ENCODE measurements around the gene IKZF1.

DNA sequence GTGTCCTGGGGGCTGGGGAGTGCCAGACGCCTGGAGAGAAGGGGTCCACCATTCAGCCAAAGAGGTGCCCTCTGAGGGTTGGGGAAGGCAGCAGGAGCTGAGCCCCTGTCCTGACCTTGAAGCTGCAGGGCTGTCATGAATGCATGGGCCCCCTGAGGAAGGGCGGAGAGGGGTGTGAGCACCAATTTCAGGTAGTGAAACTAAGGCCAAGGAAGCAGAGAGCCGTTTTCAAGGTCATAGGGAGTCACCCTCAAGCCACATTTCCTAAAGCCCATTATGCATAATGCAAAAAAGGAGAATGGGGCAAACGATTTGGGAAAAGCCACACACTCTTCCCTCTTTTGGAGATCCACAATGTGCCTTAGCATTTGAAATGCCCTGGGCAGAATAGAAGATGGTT, 108.5 kb downstream of the IKZF1 start:
- TF ChIP-seq, protein P1, sequence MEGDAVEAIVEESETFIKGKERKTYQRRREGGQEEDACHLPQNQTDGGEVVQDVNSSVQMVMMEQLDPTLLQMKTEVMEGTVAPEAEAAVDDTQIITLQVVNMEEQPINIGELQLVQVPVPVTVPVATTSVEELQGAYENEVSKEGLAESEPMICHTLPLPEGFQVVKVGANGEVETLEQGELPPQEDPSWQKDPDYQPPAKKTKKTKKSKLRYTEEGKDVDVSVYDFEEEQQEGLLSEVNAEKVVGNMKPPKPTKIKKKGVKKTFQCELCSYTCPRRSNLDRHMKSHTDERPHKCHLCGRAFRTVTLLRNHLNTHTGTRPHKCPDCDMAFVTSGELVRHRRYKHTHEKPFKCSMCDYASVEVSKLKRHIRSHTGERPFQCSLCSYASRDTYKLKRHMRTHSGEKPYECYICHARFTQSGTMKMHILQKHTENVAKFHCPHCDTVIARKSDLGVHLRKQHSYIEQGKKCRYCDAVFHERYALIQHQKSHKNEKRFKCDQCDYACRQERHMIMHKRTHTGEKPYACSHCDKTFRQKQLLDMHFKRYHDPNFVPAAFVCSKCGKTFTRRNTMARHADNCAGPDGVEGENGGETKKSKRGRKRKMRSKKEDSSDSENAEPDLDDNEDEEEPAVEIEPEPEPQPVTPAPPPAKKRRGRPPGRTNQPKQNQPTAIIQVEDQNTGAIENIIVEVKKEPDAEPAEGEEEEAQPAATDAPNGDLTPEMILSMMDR (IDR thresholded peaks at IDR 0.05), result no peak
- TF ChIP-seq POLR2AphosphoS5 (IDR thresholded peaks at IDR 0.05; ENCODE audit: low read depth, low read length) (no peak), TCF7L2 (IDR thresholded peaks at IDR 0.05; ENCODE audit: low read depth, low read length) (no peak)
- TF ChIP-seq, protein P2, sequence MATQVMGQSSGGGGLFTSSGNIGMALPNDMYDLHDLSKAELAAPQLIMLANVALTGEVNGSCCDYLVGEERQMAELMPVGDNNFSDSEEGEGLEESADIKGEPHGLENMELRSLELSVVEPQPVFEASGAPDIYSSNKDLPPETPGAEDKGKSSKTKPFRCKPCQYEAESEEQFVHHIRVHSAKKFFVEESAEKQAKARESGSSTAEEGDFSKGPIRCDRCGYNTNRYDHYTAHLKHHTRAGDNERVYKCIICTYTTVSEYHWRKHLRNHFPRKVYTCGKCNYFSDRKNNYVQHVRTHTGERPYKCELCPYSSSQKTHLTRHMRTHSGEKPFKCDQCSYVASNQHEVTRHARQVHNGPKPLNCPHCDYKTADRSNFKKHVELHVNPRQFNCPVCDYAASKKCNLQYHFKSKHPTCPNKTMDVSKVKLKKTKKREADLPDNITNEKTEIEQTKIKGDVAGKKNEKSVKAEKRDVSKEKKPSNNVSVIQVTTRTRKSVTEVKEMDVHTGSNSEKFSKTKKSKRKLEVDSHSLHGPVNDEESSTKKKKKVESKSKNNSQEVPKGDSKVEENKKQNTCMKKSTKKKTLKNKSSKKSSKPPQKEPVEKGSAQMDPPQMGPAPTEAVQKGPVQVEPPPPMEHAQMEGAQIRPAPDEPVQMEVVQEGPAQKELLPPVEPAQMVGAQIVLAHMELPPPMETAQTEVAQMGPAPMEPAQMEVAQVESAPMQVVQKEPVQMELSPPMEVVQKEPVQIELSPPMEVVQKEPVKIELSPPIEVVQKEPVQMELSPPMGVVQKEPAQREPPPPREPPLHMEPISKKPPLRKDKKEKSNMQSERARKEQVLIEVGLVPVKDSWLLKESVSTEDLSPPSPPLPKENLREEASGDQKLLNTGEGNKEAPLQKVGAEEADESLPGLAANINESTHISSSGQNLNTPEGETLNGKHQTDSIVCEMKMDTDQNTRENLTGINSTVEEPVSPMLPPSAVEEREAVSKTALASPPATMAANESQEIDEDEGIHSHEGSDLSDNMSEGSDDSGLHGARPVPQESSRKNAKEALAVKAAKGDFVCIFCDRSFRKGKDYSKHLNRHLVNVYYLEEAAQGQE (IDR thresholded peaks at IDR 0.05; ENCODE audit: insufficient read depth in 1 of 2, low read depth in 2 of 2, low read length in 1 of 2), result no peak
